Gastroesophageal sphincter (tissue), 3 donors: ENCODE measurements around the gene PAM.

Source experiments
- POLR2AphosphoS5 ChIP-seq: sonication (generic); formaldehyde crosslinking; IDR thresholded peaks from one replicate; pipeline ENCODE4 v1.6.1; 2017; ENCODE audit warnings: antibody characterized with exemption
- TF ChIP-seq, protein P1 (sequence below), 4 experiments: fragments of 200-600 bp in 2 of 4; fragments of 450-650 bp in 2 of 4; sonication (generic) in 1 of 4; IDR thresholded peaks; one replicate each; pipeline ENCODE4 v1.5.1; 2017 to 2019; ENCODE audit warnings: antibody characterized with exemption in 4 of 4, mild to moderate bottlenecking in 2 of 4, moderate library complexity in 2 of 4

DNA sequence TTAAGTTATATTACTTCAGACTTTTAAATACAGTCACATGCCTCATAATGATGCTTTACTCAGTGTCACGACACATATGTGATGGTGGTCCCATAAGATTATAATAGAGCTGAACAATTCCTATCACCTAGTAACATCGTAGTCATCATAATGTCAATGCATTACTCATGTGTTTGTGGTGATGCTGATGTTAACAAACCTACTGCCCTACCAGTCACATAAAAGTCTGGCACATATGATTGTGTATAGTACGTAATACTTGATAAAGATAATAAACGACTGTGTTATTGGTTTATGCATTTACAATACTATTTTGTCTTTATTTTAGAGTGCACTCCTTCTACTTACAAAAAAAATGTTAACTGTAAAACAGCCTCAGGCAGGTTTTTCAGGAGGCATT lies 103.7 kb downstream of the PAM start:
- TF ChIP-seq, protein P1, sequence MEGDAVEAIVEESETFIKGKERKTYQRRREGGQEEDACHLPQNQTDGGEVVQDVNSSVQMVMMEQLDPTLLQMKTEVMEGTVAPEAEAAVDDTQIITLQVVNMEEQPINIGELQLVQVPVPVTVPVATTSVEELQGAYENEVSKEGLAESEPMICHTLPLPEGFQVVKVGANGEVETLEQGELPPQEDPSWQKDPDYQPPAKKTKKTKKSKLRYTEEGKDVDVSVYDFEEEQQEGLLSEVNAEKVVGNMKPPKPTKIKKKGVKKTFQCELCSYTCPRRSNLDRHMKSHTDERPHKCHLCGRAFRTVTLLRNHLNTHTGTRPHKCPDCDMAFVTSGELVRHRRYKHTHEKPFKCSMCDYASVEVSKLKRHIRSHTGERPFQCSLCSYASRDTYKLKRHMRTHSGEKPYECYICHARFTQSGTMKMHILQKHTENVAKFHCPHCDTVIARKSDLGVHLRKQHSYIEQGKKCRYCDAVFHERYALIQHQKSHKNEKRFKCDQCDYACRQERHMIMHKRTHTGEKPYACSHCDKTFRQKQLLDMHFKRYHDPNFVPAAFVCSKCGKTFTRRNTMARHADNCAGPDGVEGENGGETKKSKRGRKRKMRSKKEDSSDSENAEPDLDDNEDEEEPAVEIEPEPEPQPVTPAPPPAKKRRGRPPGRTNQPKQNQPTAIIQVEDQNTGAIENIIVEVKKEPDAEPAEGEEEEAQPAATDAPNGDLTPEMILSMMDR (IDR thresholded peaks at IDR 0.05) = no peak
- no peak for TF ChIP-seq POLR2AphosphoS5
